ENCODE data around the gene TRIM37.
"Not testable (repeated sequence)": the region's sequence is repeated elsewhere in the genome, so short reads cannot be mapped to it uniquely, and the experiment has no call there.

Gene TRIM37

DNA sequence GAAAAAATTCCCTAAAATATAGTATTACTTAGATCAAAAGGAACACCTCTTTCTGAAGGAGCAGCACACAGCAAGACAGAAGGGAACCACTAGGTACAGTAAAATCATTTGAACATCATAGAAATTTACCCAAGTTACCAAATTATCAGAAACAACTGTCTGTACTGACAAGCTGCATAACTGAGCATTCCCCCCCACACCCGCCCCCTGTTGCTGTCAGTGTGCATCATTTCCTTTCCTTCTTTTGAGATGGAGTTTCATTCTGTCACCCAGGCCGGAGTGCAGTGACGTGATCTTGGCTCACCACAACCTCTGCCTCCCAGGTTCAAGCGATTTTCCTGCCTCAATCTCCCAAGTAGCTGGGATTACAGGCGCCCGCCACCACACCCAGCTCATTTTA is 120.7 kb downstream of the TRIM37 start:
- DNase-seq, result no peak

DNA sequence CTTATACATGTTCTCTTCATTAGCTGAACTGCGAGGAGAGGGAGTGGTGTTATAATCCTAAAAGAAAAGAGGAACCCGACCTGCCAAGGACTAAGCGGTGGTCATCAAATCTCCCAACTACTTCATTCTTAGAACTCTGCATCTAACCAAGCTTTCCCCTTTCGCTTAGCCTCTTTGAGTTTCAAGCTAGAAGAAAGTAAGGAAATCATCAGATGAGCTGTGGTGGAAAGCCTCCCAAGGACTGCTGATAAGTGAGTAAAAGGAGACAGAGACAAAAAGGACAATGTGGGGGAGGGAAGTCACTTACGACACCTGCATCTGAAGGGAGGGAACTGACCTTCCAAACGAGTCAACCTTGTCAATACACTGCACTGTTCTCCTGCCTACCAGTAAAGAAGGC is 121.3 kb downstream of the TRIM37 start:
- no peak for DNase-seq

DNA sequence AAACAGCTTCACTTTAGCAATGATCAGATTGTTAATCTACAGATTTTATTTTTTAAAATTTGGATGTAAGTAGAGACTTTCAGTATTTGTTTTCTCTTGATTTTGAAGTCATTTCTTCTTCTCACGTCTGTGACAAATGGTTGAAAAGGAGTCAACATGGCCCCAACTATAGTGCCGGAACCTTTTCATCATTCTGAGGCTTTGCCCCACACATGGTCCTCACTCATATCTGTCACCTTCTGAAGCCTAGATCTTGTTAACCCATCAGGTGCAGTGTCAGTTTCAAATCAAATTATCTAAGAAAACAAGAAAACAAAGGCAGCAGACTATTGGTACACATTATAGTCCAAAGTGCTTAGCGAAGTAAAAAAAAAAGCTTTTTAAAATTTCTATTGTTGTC is 124.1 kb downstream of the TRIM37 start:
- no peak for DNase-seq

DNA sequence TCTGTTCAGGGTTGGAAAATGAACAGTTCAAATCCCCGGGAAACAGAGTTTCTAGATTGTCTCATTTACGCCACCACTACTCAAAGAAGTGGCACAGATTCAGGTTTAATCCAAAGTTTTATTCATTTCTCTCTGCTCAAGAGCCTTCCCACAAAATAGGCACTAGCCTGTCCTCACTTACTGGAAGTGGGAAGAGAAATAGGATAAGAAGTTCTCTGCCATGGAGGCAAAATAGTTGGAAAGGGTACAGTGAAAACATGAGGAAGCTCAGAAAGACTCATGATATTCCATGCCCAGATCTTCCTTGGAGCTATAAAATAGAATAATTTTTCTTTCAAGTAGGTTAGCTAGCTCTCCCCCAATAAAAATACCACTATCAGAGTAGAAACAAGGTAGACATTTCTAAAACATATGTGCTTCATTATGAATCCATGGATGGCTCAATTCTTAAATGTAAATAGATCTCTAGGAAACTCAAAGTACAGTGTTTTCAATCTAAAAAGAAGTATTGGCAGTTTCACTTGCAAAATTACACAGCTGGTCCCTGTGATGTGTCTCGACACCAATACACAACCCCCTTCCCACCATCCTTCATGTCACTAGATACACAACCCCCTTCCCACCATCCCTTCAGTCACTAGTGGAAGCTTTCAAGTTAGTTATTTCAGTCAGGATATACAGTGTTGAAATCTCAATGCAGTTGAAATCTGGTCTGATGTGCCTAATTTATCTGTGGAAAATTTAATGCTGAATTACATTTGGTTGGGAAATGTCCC is 125.8 kb downstream of the TRIM37 start:
- DNase-seq, result no peak

DNA sequence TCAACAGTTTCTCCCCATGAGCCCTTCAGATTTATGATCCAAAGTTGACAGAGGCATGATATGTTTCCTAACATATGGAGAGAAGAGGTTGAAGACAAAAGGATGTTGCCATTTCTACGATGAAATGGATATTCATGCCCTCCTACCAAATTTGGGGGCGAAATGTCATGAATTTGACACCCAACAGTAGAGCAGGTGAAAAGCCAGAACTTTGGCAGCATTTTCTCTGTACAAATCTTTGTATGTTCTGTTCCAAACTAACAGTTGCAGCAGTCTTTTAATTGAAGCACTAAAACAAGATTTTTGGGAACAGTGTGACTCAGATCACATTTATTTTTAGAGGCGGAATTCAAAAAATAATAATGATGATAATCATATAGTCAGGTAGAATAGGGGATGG is 130.1 kb downstream of the TRIM37 start:
- no peak for DNase-seq

DNA sequence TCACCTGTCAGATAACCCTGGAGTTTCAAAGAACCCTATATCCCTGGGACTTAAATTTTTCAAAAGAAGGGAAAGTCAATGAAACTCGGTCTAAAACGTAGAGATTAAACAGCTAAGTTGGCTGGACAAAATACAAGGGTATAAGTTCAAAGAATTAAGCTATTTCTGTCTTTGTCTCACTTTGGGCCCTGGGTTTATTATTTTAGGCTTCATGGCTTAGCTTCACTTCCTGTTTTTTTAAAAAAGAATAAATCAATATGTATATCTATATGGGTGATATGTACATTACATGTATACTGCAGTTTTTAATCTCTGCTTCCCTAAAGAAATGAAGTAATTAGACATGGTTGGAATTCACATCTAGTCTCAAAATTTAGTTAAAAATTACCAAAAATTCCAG is 132.3 kb downstream of the TRIM37 start:
- no peak for DNase-seq

DNA sequence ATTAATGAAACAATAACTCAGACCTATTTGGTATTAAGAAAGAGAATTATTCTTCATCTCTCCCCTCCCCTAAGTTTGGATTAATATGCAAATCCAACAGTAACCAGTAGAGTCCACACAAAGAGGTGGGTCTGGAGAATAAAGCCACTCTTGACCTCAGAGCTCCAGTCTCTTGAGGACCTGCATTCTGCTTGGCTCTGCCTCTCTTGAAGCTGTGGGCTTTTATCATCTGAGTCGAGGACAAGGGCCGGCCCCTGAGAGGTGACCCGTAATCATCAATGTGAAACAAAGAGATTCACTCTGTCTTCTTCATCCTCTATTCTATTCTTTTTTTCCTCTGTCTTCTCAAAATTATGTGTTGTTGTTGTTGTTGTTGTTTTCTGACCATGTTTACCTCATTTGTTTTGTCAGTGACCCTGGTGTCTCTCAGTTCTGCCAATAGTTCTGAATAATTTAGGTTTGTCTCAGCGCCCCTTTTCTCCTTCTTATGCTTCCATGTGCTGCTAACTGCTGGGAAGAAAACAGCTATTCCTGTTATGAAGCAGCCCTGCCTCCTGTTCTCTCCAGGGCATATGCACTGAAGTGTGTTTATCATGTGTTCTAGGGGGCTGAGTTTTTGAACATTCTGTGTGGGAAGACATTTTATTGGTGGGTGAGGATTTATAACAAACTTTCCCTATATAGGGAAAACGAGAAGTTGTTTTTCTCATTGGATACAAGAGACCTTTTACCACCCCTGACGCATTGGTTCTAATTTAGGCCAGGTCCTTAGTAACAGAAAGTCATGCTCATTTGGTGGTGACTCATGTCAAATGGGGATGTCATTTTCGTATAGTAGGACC is 135.8 kb downstream of the TRIM37 start:
- DNase-seq, result no peak

DNA sequence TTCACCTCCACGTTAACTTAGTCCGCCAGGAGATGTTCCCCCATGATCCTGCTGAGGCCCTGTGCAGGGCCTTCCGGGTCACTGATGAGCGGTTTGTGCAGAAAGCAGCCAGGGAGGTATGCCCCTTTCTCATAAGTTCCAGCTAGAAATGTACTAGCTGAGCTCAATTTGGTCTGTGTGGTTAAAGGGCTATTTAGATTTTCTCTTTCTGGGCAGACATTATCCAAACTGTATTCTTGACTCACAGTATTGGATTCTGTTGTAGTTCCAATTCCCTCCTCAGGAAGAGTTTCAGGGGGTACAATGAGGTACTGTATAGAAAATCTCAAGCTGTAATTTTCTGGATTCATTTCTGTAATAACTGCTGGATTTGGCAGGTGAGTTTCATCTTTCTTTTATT is 137.1 kb downstream of the TRIM37 start:
- no peak for DNase-seq

DNA sequence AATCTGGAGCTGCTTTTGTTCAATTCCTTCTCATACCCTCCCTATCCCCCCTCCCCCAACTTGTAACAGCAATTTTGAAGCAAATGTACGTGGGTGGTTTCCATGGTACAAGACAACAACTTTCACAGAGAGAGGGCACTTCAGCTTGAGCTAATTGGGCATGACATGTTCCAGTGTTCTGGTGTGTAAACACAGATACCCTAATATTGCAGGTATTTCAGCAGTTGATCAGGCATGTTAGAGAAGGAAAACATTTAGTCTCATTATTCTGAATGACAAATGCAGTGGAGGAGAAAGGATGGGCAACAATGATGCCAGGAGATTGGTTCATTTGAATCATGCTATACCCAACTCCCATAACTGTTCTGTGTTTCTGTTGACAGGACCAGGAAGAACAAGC is 137.5 kb downstream of the TRIM37 start:
- no peak for DNase-seq

DNA sequence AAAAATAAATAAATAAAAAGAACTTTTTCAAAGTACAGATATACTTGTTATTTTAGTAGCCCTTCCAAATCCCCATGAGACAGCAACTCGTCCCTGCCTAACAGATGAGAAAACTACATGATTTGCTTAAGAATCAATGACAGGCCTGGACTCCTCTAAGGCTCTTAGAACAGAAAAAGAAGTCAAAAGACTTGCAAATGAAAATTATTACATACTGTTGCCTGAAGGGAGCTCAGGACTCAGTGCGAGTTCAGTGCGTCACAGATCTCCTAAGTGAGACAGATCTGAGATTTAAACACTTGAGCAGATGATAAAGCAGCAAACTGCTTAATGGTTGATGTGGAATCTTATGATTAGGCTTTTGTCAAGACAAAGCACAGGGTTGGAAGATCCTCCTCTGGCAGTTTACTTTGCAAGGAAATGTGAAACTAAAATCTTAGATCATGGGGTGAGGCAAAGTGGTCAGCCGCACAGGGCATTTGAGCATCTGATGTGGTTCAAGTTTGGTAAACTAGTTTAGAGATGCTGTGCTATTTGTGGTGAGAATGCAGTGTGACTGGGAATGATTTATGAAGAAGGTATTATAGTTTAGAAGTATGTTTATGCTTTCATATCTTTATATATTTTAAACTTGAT is 138.1 kb downstream of the TRIM37 start:
- DNase-seq, result no peak

DNA sequence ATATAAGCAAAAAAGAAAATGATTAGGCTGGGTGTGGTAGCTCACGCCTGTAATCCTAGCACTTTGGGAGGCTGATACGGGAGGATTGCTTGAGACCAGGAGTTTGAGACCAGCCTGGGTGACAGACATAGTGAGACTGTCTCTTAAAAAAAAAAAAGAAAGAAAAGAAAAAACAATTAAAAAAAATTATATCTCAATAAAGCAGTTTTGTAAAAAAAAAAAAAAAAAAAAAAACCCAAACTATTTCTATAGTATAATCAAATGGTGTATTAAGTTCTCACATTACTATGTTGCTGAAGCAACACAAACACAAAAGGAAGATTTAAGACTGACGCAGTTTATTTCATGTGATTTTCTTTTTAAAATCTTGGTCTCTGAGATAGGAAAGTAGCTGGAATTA is 140.5 kb downstream of the TRIM37 start:
- DNase-seq, result no peak

DNA sequence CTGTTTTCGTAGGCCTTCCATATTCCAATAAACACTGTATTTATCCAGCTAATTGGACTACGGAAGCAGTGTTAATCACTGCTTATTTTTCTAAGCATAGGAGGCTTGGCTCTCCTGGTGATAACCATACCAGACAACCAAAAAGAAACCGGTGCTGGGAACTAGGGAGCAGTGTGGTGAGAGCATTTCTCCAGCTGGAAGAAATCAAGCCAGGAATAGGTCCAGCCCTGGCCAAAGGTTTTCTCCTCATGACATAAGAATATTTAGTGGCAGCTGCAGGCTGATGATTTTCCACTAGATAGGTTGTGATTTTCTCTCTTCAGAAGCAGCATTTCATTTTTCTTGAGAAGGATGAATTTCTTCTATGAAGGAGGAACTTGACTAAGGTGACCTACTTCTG is 141.5 kb downstream of the TRIM37 start:
- DNase-seq, result no peak

DNA sequence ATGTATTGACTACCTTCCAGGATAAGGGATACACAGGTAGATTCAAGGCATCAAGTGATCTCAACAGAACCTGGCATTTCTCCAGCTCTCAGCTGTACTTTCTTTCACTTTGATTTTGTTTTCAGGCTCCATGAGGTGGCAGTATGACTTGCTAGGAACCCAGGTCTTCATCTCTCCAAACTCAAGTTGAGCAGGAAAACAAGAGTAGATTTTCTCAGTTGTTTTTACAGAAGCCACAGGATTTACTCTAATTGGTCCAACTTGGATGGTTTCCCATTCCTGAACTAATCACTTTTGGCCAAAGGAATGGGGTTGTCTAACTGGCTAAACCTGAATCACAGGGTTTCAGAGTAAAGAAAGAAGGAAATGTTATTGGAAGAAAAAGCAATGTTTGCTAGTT is 146.6 kb downstream of the TRIM37 start:
- DNase-seq, result no peak

DNA sequence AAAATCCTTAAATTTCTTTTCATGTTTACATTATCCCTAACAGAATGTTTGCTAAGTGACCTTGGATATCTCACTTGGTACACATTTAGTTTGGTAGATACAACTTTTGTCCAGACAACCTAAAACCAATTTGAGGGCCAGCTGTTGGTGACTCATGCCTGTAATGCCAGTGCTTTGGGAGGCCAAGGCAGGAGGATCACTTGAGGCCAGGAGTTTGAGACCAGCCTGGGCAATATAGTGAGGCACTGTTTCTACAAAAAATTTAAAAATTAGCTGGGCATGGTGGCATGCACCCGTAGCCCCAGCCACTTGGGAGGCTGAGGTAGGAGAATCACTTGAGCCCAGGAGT is 149.0 kb downstream of the TRIM37 start:
- not testable (repeated sequence) for DNase-seq

DNA sequence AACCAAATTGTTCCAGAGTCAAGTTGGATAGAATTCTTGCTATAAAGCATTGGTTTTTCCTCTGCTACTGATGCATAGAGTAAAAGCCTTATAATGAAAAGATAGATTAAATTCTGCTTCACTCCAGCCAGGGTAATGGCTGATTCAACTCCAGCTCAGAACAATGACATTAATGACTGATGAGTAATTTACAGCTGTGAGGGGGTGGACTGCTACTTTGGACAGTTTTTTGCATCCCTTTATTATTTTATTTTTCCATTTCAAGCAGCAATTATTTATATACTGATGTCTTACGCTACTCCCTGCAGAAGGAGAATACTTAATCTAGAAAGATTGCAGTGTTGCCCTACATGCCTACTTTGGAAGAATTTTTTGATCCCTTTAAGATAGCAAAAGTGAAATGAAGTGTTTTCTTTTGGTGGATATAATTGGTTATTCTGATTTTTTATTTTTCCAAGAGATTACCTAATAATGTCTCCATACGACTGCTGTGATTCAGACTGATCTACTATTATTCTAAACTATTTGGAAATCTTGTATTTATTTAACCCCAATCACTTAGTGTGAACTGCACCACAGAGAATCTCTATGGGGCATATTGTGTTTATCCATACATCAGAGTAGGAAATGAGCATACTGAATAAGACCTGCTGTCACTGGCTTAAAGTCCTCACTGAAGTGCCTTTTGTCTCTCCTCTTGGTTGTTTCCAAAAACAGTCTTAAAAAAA is 149.5 kb downstream of the TRIM37 start:
- no peak for DNase-seq

DNA sequence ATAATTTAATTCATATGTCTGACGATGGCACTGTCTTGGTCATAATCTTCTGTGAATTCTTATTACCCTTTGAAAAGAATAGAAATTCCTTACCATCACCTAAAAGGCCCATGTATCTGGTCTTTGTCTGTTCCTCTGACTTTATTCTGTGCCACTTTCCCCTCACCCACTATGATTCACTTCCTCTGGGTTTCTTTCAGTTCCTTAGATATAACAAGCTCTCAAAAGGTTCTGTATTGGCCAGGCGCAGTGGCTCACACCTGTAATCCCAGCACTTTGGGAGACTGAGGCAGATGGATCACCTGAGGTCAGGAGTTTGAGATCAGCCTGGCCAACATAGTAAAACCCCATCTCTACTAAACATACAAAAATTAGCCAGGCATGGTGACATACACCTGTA is 152.3 kb downstream of the TRIM37 start:
- DNase-seq, result not testable (repeated sequence)

DNA sequence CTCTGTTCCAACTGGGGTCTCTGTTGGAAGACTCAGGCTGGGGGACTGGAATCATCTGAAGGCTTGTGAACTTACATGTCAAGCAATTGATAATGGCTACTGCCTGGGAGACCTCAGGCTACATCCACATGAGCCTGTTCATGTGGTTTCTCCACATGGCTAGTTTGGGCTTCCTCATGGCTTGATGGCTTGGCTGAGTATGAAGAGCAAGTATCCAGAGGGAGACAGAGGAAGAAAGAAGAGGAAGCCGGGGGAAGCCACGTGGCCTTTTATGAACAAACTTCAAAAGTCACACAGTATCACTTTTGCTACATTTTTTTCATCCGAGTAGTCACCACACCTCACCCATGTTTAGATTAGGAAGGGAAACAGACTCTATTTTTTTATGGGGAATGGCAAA is 158.9 kb downstream of the TRIM37 start:
- no peak for DNase-seq

DNA sequence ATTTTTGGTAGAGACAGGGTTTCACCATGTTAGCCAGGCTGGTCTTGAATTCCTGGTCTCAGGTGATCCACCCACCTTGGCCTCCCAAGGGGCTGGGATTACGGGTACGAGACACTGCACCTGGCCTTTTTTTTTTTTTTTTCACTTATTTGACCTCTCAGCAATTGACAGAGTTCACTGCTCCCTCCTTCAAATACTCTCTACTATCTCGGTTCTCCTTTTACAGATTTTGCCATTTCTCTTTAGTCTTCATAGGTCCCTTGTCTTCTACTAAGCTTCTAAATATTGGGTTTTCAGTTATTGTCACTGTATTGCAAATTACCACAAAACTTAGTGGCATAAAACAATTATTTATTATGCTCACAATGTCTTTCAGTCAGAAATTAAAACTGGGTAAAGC is 159.3 kb downstream of the TRIM37 start:
- no peak for DNase-seq

DNA sequence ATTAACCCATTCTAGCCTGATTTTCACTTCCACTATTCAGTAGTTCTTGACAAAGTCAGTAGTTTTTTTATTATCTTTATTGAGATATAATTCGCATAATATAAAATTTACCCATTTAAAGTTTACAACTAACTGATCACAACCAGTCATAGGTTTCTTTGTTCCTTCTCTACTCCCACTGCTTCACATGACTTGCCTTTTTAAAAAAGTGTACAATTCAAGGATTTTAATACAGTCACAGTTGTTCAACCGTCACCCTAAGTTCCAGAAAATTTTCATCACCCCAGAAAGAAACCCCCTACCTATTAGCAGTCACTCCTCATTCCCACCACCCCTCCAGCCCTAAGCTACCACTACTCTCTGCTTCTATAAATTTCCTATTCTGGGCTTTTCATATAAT is 162.5 kb downstream of the TRIM37 start:
- no peak for DNase-seq

DNA sequence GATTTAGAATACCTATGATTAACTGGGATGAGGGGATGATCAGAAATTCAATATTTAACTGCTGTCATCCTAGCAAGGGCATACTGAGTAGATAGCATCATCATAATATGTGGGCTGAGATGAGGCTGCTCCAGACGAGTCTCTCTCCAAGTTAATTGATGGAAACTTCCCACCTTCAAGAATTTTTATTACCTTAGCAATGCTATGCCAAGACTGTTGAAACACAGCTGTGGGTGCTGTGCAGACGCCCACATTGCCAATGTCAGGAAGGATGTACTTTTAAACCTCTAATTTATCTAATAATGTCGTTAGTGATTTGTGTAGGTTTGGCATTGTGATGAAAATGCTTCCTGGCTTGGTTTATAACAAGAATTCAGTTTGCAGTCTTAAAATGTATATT is 170.4 kb downstream of the TRIM37 start:
- no peak for DNase-seq

DNA sequence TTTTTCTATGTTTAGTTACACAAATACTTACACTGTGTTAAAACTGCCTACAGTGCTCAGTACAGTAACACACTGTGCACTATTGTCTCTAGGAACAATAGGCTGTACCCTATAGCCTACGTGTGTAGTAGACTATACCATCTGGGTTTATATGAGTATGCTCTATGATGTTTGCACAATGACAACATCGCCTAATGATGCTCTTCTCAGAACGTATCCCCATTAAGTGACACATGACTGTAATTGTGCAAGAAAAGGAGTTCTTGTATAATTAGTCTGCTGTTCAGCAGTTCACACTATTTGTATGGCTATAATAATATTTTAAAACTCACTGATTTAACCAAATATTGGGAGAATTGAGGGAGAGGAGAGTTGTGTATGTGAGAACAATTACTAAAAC is 173.7 kb downstream of the TRIM37 start:
- DNase-seq, result no peak

All from NCI-H1694 treated with DMSO at 0.1 percent for 48 hours (cell line).